Skeletal muscle satellite cell (primary cell): ENCODE data around the gene FSTL4.

Experiments used
- H3K27me3 ChIP-seq: 2 replicates; pipeline ENCODE4 v1.7.0; 2013; ENCODE audit warnings: low read length; ENCODE audit not compliant: control insufficient read depth, insufficient read depth
- H3K36me3 ChIP-seq: 2 replicates; pipeline ENCODE4 v1.7.0; 2013; ENCODE audit warnings: mild to moderate bottlenecking, control low read depth, low read length; ENCODE audit not compliant: insufficient read depth
- H3K4me1 ChIP-seq: 2 replicates; pipeline ENCODE4 v1.7.0; 2013; ENCODE audit warnings: low read length; ENCODE audit not compliant: control insufficient read depth, insufficient read depth
- H3K4me2 ChIP-seq: 2 replicates; pipeline ENCODE4 v1.7.0; 2013; ENCODE audit warnings: mild to moderate bottlenecking, low read length
- H3K4me3 ChIP-seq: 2 replicates; pipeline ENCODE4 v1.7.0; 2013; ENCODE audit warnings: low read length
- H3K9ac ChIP-seq: 2 replicates; pipeline ENCODE4 v1.7.0; 2013; ENCODE audit warnings: mild to moderate bottlenecking, low read depth, low read length, moderate library complexity
- H3K9me3 ChIP-seq: replicated peaks from 2 replicates; pipeline ENCODE4 v1.7.0; 2013; ENCODE audit warnings: mild to moderate bottlenecking, control low read depth, low read length

The FSTL4 gene

DNA sequence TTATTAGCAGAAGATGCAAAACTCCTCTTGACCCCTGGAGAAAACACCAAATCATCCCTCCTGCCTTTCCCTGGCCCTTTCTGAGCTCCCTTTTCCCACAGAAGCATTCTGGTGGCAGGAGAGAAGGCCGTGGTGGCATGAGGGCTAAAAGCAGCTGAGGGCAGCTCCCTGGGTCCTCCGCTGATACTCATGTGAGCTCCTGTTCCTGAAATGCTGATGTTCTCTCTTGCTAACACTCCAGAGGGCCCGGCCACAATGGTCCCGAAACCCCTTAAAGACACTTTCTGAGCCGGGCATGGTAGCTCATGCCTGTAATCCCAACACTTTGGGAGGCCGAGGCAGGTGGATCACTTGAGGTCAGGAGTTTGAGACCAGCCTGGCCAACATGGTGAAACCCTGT lies 377.4 kb downstream of the FSTL4 start:
- no peak overlapping the region for H3K9ac ChIP-seq
- no peaks in the 10 kb centered on the region for H3K9me3 ChIP-seq
- no peak overlapping the region for H3K4me3 ChIP-seq
- peaks cover 20% of the 10 kb centered on the region for H3K27me3 ChIP-seq
- H3K4me1 ChIP-seq, result no peaks in the 10 kb centered on the region
- H3K4me2 ChIP-seq, result no peak overlapping the region
- H3K36me3 ChIP-seq, result no peaks in the 10 kb centered on the region

DNA sequence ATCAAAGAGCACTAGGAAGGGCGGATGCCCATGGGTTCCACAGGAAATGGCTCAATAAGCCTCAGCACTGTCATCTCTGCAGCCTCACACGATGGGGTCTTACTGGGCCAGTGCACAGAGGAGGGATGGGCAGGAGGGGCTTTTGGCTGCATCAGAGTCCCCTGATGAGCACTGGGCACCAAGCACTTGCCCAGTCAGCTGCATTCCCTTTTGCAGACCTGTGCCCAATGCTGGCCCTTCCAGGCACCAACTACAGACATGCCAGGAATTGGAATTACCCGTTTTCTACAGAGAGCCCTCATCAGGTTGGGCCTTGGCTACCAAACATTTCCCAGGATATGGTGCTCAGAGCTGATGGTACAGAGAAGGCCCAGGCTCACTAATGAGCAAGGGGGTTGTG lies 378.1 kb downstream of the FSTL4 start:
- Histone ChIP-seq H3K27me3 (peaks cover 20% of the 10 kb centered on the region), H3K4me3 (no peak overlapping the region), H3K36me3 (no peaks in the 10 kb centered on the region), H3K4me2 (no peak overlapping the region), H3K9me3 (no peaks in the 10 kb centered on the region), H3K9ac (no peak overlapping the region), H3K4me1 (no peaks in the 10 kb centered on the region)

DNA sequence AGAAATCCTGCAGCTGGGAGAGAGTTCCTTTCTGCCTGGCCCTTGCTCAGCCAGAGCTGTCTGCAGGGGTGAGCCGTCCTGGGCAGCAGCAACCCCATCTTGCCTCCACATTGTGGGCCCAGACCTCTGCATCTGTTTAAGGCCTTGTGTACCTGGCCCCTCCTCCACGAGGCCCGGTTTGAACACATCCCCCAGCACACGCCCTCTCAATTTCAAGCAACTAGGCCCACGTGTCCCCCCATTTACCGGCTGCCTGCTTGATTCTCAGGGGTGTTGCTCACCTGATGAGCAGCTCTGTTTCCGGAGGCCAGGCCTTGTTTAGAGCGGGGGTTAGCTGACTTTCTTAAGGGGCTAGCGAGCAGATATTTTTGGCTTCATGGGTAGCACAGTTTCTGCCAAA lies 378.7 kb downstream of the FSTL4 start:
- peaks cover 20% of the 10 kb centered on the region for H3K27me3 ChIP-seq
- no peaks in the 10 kb centered on the region for H3K9me3 ChIP-seq
- no peaks in the 10 kb centered on the region for H3K4me1 ChIP-seq
- no peak overlapping the region for H3K9ac ChIP-seq
- no peak overlapping the region for H3K4me2 ChIP-seq
- H3K4me3 ChIP-seq, result no peak overlapping the region
- no peaks in the 10 kb centered on the region for H3K36me3 ChIP-seq

DNA sequence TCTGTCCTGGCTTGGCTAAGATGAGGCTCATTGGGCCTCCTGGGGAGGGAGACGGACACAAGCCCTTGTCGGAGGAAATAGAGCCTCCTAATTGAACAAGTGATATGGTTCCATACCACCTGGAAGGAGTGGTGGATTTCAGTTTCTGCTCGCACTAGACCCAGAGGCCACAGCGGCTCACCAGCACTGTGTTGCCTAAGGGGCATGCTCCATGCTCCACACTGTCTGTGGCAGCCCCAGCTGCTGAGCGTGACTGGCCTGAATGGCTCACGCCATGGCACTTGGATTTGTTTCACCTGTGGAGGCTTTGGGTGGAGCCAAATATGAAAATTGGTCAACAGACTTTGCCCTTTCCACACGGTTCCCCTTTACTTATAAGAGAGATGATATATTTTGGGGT lies 379.4 kb downstream of the FSTL4 start:
- H3K9me3 ChIP-seq, result no peaks in the 10 kb centered on the region
- no peaks in the 10 kb centered on the region for H3K4me1 ChIP-seq
- no peak overlapping the region for H3K4me3 ChIP-seq
- H3K36me3 ChIP-seq, result no peaks in the 10 kb centered on the region
- H3K9ac ChIP-seq, result no peak overlapping the region
- H3K27me3 ChIP-seq, result peaks cover 20% of the 10 kb centered on the region
- H3K4me2 ChIP-seq, result no peak overlapping the region

DNA sequence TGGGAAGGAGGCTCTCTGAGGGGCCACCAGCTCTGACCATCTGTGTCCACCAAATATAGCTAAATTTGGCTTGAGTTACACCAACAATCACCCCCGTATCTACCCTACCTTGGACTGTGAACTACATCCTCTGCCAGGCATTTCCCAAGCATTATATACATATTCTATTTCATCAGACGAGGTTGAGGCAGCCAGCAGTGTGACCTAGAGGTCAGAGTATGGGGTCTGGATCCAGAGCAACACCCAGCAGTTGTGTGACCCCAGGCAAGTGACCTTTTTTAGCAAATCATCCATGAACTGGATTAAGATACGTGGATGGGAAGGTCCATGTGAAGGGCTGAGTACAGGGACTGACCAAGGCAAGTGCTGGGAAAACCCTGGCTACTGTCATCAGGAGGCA lies 379.9 kb downstream of the FSTL4 start:
- no peak overlapping the region for H3K4me2 ChIP-seq
- no peak overlapping the region for H3K4me3 ChIP-seq
- H3K9ac ChIP-seq, result no peak overlapping the region
- no peaks in the 10 kb centered on the region for H3K9me3 ChIP-seq
- H3K36me3 ChIP-seq, result no peaks in the 10 kb centered on the region
- H3K27me3 ChIP-seq, result peaks cover 20% of the 10 kb centered on the region
- H3K4me1 ChIP-seq, result no peaks in the 10 kb centered on the region

DNA sequence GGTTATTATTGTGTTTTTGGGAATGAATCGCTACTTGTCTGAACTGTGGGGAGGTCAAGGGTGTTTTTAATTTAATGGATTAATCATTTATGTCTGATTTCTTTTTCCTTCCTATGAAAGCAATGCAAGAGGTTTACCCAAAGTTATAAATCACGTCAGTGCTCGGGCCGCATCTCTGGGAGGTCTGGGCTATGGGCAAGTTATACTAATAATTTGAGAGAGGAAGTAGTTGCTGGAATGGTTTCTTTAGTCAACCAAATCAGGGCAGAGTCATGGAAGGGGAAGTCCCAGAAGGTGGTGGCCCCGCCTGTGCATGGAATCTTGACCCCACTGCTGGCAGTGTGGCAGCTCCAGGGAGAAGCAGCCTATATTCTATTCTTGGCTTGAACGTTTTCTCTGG lies 380.3 kb downstream of the FSTL4 start:
- H3K4me2 ChIP-seq, result no peak overlapping the region
- peaks cover 20% of the 10 kb centered on the region for H3K27me3 ChIP-seq
- no peaks in the 10 kb centered on the region for H3K9me3 ChIP-seq
- no peaks in the 10 kb centered on the region for H3K36me3 ChIP-seq
- H3K9ac ChIP-seq, result no peak overlapping the region
- H3K4me1 ChIP-seq, result no peaks in the 10 kb centered on the region
- H3K4me3 ChIP-seq, result no peak overlapping the region

DNA sequence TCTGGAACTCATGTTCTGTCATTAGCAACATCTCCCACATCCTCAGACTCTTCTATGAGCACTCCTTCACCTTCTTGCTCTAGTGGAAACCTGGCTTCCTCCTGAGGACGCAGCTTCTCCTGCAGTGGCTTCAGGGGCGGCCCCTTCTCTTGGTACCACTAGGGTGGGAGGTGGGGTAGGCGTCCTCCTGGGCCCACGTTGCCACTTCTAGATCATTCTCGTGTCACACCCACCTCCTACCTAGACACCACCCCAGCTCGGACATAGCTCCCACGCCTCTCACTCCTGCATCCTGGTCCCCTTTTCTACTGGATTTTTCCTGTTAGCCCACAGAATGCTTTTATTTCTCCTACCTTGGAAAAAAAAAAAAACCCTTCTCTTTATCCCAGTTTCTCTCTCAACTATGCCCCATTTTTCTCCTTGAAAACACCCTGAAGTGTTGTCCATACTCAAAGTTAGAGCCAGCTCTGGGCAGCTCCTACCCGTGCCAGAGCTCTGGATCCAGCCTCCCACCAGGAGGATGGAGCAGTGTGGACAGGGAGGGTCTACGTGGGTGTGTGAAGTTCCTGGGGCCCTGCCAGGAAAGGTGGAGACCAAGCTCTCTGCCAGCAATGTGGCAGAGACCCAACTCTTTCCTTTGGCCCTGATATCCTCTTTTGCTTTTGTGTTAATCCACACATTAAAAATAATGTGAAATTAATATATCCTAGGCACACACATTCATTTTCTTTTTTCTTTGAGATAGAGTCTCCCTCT lies 381.3 kb downstream of the FSTL4 start:
- peaks cover 15% of the 10 kb centered on the region for H3K27me3 ChIP-seq
- no peaks in the 10 kb centered on the region for H3K9me3 ChIP-seq
- no peak overlapping the region for H3K4me3 ChIP-seq
- no peak overlapping the region for H3K4me2 ChIP-seq
- H3K4me1 ChIP-seq, result no peaks in the 10 kb centered on the region
- no peaks in the 10 kb centered on the region for H3K36me3 ChIP-seq
- H3K9ac ChIP-seq, result no peak overlapping the region

DNA sequence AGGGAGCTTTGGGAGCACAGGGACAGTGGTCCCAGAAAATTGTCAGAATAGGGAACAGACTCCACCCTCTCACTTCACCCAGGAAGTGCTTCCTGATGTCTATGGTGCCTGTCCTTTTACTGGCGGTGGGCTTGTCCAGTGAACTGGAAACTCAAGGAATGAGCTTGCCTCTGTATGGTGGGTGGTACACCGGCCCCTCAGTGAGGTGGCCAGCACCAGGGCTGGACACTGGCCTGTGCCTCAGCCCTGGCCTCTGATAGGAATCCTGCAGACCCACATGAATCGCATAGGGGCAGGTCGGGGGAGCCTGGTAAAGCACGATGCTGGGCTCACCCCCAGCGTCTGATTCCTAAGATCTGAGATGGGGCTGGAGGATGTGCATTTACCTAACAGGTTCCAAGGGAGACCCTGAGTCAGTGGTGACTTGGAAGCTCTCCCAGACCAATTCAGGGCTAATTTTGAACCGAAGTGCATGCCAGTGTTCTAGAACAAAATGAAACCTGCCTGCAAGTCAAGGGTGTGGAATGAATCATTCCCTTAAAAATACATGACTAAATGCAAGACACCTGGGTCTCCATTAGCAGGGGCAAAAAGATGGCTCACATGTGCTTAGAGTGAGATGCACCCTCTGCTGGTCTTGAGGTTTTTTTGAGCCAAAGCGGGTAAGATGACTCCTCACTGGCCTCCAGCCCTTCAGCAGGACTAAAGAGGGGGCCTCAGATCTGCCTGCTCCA lies 382.2 kb downstream of the FSTL4 start:
- Histone ChIP-seq H3K4me2 (no peak overlapping the region), H3K27me3 (peaks cover 13% of the 10 kb centered on the region), H3K4me1 (no peaks in the 10 kb centered on the region), H3K4me3 (no peak overlapping the region), H3K36me3 (no peaks in the 10 kb centered on the region), H3K9me3 (no peaks in the 10 kb centered on the region), H3K9ac (no peak overlapping the region)

DNA sequence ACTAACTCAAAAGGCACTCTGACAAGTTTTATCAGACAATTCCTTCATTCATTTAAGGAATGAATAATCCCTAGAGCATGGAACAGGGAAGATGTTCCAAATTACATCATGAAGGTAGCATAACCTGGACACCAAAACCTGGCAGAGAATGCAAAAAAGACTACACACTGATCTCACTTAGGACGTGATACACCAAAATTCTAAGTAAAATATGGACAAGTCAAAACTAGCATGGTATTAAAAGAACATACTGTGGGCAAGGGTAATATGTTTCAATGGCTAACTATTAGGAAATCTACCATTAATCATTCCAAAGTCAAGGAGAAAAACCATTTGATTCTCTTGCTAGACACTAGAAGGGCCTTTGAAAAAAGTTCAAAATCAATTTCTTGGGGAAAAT lies 384.0 kb downstream of the FSTL4 start:
- Histone ChIP-seq H3K4me1 (no peaks in the 10 kb centered on the region), H3K9ac (no peak overlapping the region), H3K9me3 (no peaks in the 10 kb centered on the region), H3K4me2 (no peak overlapping the region), H3K36me3 (no peaks in the 10 kb centered on the region), H3K27me3 (peaks cover 23% of the 10 kb centered on the region), H3K4me3 (no peak overlapping the region)

DNA sequence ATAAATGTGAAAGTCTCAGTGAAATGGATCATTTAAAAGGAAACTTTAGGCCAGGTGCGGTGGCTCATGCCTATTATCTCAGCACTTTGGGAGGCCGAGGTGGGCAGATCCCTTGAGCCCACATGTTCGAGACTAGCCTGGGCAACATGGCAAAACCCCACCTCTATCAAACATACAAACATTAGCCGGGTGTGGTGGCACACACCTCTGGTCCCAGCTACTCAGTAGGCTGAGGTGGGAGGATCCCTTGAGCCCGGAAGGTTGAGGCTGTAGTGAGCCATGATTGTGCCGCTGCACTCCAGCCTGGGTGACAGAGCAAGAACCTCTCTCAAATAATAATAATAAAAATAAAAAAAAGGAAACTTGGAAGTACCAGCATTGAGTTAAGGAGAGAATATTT lies 384.4 kb downstream of the FSTL4 start:
- Histone ChIP-seq H3K9me3 (no peaks in the 10 kb centered on the region), H3K9ac (no peak overlapping the region), H3K4me2 (no peak overlapping the region), H3K4me3 (no peak overlapping the region), H3K4me1 (no peaks in the 10 kb centered on the region), H3K36me3 (no peaks in the 10 kb centered on the region), H3K27me3 (peaks cover 23% of the 10 kb centered on the region)

DNA sequence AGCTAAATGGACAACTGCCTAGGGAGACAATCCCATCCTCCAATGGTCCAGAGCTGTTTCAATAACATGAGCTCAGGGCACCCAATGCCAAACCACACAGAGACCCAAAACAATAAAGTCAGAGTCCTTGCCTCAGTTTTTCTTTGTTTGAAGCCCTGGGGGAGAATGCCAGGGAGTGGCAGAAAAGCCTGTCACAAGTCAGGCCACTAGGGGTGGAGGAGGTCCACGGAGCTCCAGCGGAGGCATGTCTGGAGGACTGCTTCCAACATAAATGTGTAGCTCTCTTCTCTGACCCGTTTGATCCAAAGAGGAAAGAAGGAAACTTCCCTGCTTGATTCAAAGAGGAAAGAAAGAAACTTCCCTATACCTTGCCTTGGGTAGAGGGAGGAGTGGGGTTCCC lies 385.3 kb downstream of the FSTL4 start:
- H3K36me3 ChIP-seq, result no peaks in the 10 kb centered on the region
- no peaks in the 10 kb centered on the region for H3K9me3 ChIP-seq
- no peak overlapping the region for H3K9ac ChIP-seq
- H3K4me2 ChIP-seq, result no peak overlapping the region
- peaks cover 19% of the 10 kb centered on the region for H3K27me3 ChIP-seq
- no peaks in the 10 kb centered on the region for H3K4me1 ChIP-seq
- no peak overlapping the region for H3K4me3 ChIP-seq

DNA sequence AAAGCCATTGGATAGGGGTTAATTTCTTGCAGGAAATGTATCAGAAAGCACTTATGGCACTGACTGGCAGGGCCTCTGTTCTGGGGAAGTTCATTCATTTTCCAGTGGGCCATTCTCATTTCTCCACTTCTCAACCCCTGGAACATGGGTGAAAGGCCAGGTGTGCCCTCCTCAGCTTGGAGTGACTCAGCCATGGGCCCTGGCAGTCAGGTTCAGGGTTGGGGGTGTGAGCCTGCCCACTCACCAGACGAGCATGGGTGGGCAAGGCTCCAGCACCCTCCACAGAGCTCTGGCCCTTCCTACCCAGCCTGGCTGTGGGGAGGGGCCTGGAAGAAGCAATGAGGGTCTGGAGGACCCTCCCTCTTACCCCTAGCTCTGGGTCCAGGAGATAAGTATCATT lies 386.2 kb downstream of the FSTL4 start:
- H3K9me3 ChIP-seq, result no peaks in the 10 kb centered on the region
- no peaks in the 10 kb centered on the region for H3K4me1 ChIP-seq
- H3K9ac ChIP-seq, result no peak overlapping the region

More for the DNA sequence above, 386.2 kb downstream of the FSTL4 start:
- no peak overlapping the region for H3K4me3 ChIP-seq
- no peak overlapping the region for H3K4me2 ChIP-seq
- H3K27me3 ChIP-seq, result peaks cover 19% of the 10 kb centered on the region
- no peaks in the 10 kb centered on the region for H3K36me3 ChIP-seq
